IMR-90 (cell line): ENCODE measurements around the gene FBXO9. TPM values are rescaled to one million over a fixed set of nuclear protein-coding genes. Genes with fewer than 3 reads are reported as not detected.

ENCODE experiments used
- ATAC-seq: fragments of 200-7000 bp; cut with Tn5 transposase; 2 replicates; pipeline ENCODE4 v1.9.1; 2020; ENCODE audit warnings: low read depth, mild to moderate bottlenecking, moderate library complexity
- BruUV-seq: library from RNA; stranded (reverse); fragments of 400-500 nt; replicated peaks from 2 replicates; lab custom pipeline; 2021; lab: Mats Ljungman, UMichigan
- CTCF ChIA-PET: fragments of 300-600 bp; formaldehyde crosslinking; extraction: SDS; loops from one replicate; lab custom pipeline; 2021; ENCODE audit warnings: antibody characterized with exemption; lab: Yijun Ruan, JAX
- POLR2A ChIA-PET: fragments of 300-600 bp; sonication (Branson Sonifier 250); formaldehyde crosslinking; loops from one replicate; lab custom pipeline; 2022; ENCODE audit warnings: antibody characterized with exemption; ENCODE audit not compliant: unreplicated experiment; lab: Charles Lee
- DNase-seq: peaks from one replicate; pipeline ENCODE4 v3.0.0; 2013
- H2AFZ ChIP-seq: replicated peaks from 2 replicates; pipeline ENCODE3; 2013; ENCODE audit warnings: low read length, mild to moderate bottlenecking; ENCODE audit not compliant: poor library complexity
- H2AK5ac ChIP-seq: 2 replicates; pipeline ENCODE4 v1.6.1; 2013; ENCODE audit warnings: low read depth, low read length, inconsistent platforms
- H2AK9ac ChIP-seq: replicated peaks from 2 replicates; pipeline ENCODE3; 2013; ENCODE audit warnings: mild to moderate bottlenecking, low read depth, low read length, moderate library complexity; ENCODE audit not compliant: poor library complexity
- H2BK120ac ChIP-seq: 2 replicates; pipeline ENCODE4 v1.6.1; 2013; ENCODE audit warnings: low read depth, low read length, inconsistent platforms
- H2BK15ac ChIP-seq: 3 replicates; pipeline ENCODE4 v1.6.1; 2013; ENCODE audit warnings: low read depth, low read length, inconsistent platforms
- H2BK20ac ChIP-seq: 2 replicates; pipeline ENCODE4 v1.6.1; 2013; ENCODE audit warnings: low read depth, mild to moderate bottlenecking, inconsistent platforms, low read length, moderate library complexity
- H2BK5ac ChIP-seq: 2 replicates; pipeline ENCODE4 v1.6.1; 2013; ENCODE audit warnings: mild to moderate bottlenecking, low read depth, low read length, inconsistent platforms; ENCODE audit not compliant: poor library complexity, severe bottlenecking
- H3K14ac ChIP-seq: replicated peaks from 2 replicates; pipeline ENCODE4 v1.6.1; 2013; ENCODE audit warnings: low read depth, low read length, inconsistent platforms
- H3K18ac ChIP-seq: 2 replicates; pipeline ENCODE4 v1.6.1; 2013; ENCODE audit warnings: low read depth, low read length, control low read depth
- H3K23ac ChIP-seq: 2 replicates; pipeline ENCODE4 v1.6.1; 2013; ENCODE audit warnings: low read depth, low read length, inconsistent platforms
- H3K27ac ChIP-seq: 2 replicates; pipeline ENCODE4 v1.5.1; 2013; ENCODE audit warnings: mild to moderate bottlenecking, control low read depth, low read length; ENCODE audit not compliant: insufficient read depth
- H3K27me3 ChIP-seq: 2 replicates; pipeline ENCODE4 v1.6.1; 2013; ENCODE audit warnings: low read length; ENCODE audit not compliant: control insufficient read depth, insufficient read depth
- H3K36me3 ChIP-seq: 2 replicates; pipeline ENCODE4 v1.6.1; 2013; ENCODE audit warnings: low read length, mixed read lengths; ENCODE audit not compliant: control insufficient read depth, insufficient read depth
- H3K4ac ChIP-seq: 2 replicates; pipeline ENCODE4 v1.6.1; 2013; ENCODE audit warnings: low read depth, low read length, inconsistent platforms
- H3K4me1 ChIP-seq: 2 replicates; pipeline ENCODE4 v1.6.1; 2013; ENCODE audit warnings: low read length, mixed read lengths; ENCODE audit not compliant: control insufficient read depth, insufficient read depth
- H3K4me2 ChIP-seq: 2 replicates; pipeline ENCODE4 v1.6.1; 2013; ENCODE audit warnings: low read depth, mild to moderate bottlenecking, control low read depth, low read length, moderate library complexity
- H3K4me3 ChIP-seq: 2 replicates; pipeline ENCODE4 v1.5.1; 2013; ENCODE audit warnings: low read depth, mild to moderate bottlenecking, control low read depth, low read length, moderate library complexity; ENCODE audit not compliant: insufficient read depth
- H3K56ac ChIP-seq: 2 replicates; pipeline ENCODE4 v1.6.1; 2013; ENCODE audit warnings: low read length, inconsistent platforms; ENCODE audit not compliant: insufficient read depth; ENCODE audit errors: extremely low read depth
- H3K79me1 ChIP-seq, 2 experiments: 2 replicates each; pipeline ENCODE4 v1.6.1; 2013; ENCODE audit warnings: low read length in 2 of 2, inconsistent platforms in 1 of 2, low read depth in 1 of 2
- H3K9ac ChIP-seq: 2 replicates; pipeline ENCODE4 v1.6.1; 2013; ENCODE audit warnings: low read depth, low read length, control low read depth
- H3K9me1 ChIP-seq: 2 replicates; pipeline ENCODE4 v1.6.1; 2013; ENCODE audit warnings: low read length, inconsistent platforms; ENCODE audit not compliant: insufficient read depth
- H3K9me3 ChIP-seq: 2 replicates; pipeline ENCODE4 v1.6.1; 2013; ENCODE audit warnings: low read length; ENCODE audit not compliant: control insufficient read depth, insufficient read depth
- H4K20me1 ChIP-seq: 2 replicates; pipeline ENCODE4 v1.6.1; 2013; ENCODE audit warnings: low read length, inconsistent platforms; ENCODE audit not compliant: insufficient read depth
- H4K5ac ChIP-seq: 2 replicates; pipeline ENCODE4 v1.6.1; 2013; ENCODE audit warnings: mild to moderate bottlenecking, low read depth, low read length, control low read depth
- H4K8ac ChIP-seq, 2 experiments: 2 replicates each; pipeline ENCODE4 v1.6.1; 2013; ENCODE audit warnings: low read depth in 2 of 2, low read length in 2 of 2, control low read depth in 1 of 2, inconsistent platforms in 1 of 2
- H4K91ac ChIP-seq: 2 replicates; pipeline ENCODE4 v1.6.1; 2013; ENCODE audit warnings: low read depth, low read length, inconsistent platforms; ENCODE audit not compliant: insufficient read depth
- BHLHE40 ChIP-seq: fragments of 150-350 bp; IDR thresholded peaks from 2 replicates; pipeline ENCODE4 v1.6.1; 2016; ENCODE audit warnings: mild to moderate bottlenecking, low read depth, low read length
- CEBPB ChIP-seq: IDR thresholded peaks from 2 replicates; pipeline ENCODE4 v1.6.1; 2012; ENCODE audit warnings: low read depth, low read length, improper control_type of control experiment
- CHD1 ChIP-seq: IDR thresholded peaks from 2 replicates; pipeline ENCODE4 v1.6.1; 2012; ENCODE audit warnings: low read depth, low read length, improper control_type of control experiment
- FOS ChIP-seq: fragments of 150-350 bp; IDR thresholded peaks from 2 replicates; pipeline ENCODE4 v1.6.1; 2016; ENCODE audit warnings: low read depth, low read length
- MAZ ChIP-seq: IDR thresholded peaks from 2 replicates; pipeline ENCODE4 v1.6.1; 2012; ENCODE audit warnings: low read depth, mild to moderate bottlenecking, low read length, improper control_type of control experiment, moderate library complexity, borderline replicate concordance
- MXI1 ChIP-seq: IDR thresholded peaks from 2 replicates; pipeline ENCODE4 v1.6.1; 2012; ENCODE audit warnings: low read depth, mild to moderate bottlenecking, low read length, moderate library complexity, borderline replicate concordance
- NFE2L2 ChIP-seq: fragments of 150-350 bp; IDR thresholded peaks from 2 replicates; pipeline ENCODE4 v1.6.1; 2016; ENCODE audit warnings: low read depth, mild to moderate bottlenecking, low read length
- POLR2A ChIP-seq: IDR thresholded peaks from 2 replicates; pipeline ENCODE4 v1.6.1; 2012; ENCODE audit warnings: mild to moderate bottlenecking, low read depth, low read length
- RAD21 ChIP-seq: IDR thresholded peaks from 2 replicates; pipeline ENCODE4 v1.6.1; 2012; ENCODE audit warnings: low read length, improper control_type of control experiment
- RCOR1 ChIP-seq: IDR thresholded peaks from 2 replicates; pipeline ENCODE4 v1.6.1; 2012; ENCODE audit warnings: mild to moderate bottlenecking, low read length, improper control_type of control experiment; ENCODE audit not compliant: insufficient replicate concordance
- SMC3 ChIP-seq: fragments of 150-350 bp; IDR thresholded peaks from 2 replicates; pipeline ENCODE4 v1.6.1; 2016; ENCODE audit warnings: low read depth, mild to moderate bottlenecking, antibody characterized with exemption, low read length, moderate library complexity
- WGBS, 2 experiments: methylation state at CpG; one replicate each; pipeline versions ENCODE4 v1.1.5 to v1.1.7; 2013; ENCODE audit warnings: missing lambda C conversion rate in 2 of 2; ENCODE audit not compliant: insufficient read length in 1 of 2; ENCODE audit errors: extremely low coverage in 2 of 2; 5-methylcytosine and 5-hydroxymethylcytosine counted together
- dilution Hi-C: fragments of 300-500 bp; cut with HindIII; formaldehyde crosslinking; loops from one replicate; pipeline ENCODE4 v1.14.3; 2018; ENCODE audit warnings: low sequenced_read_pairs; ENCODE audit not compliant: unreplicated experiment
- in situ Hi-C: fragments of 300-500 bp; cut with MboI; formaldehyde crosslinking; loops from 3 replicates; pipeline ENCODE4 v1.14.3; 2019; ENCODE audit warnings: low sequenced_read_pairs, inconsistent platforms, mixed read lengths
- intact Hi-C: fragments of 100-400 bp; cut with micrococcal nuclease; formaldehyde crosslinking; loops from 2 replicates; pipeline ENCODE4 v1.10.0; 2022
- polyA plus RNA-seq, 3 experiments: library from polyadenylated mRNA; depleted of rRNA; stranded (reverse); fragments of >200 nt; gene quantifications; 2 replicates each; pipeline ENCODE4 v1.2.3, GENCODE V29; 2012; ENCODE audit warnings: low replicate concordance in 1 of 3
- total RNA-seq: library from RNA; depleted of rRNA; stranded (reverse); fragments of >200 nt; gene quantifications from 2 replicates; pipeline ENCODE4 v1.2.3, GENCODE V29; 2012
- TF ChIP-seq, protein P1 (sequence below): fragments of 150-350 bp; IDR thresholded peaks from 2 replicates; pipeline ENCODE4 v1.6.1; 2016; ENCODE audit warnings: low read depth, mild to moderate bottlenecking, low read length, moderate library complexity, borderline replicate concordance
- TF ChIP-seq, protein P2 (sequence below): fragments of 150-350 bp; IDR thresholded peaks from 2 replicates; pipeline ENCODE4 v1.6.1; 2017; ENCODE audit warnings: mild to moderate bottlenecking, antibody characterized with exemption, low read length, low read depth

Gene FBXO9
- total and polyA plus RNA-seq, 2 of the 4 experiments (the other 2 are of a cell fraction) = 49.6 to 65.9 TPM

DNA sequence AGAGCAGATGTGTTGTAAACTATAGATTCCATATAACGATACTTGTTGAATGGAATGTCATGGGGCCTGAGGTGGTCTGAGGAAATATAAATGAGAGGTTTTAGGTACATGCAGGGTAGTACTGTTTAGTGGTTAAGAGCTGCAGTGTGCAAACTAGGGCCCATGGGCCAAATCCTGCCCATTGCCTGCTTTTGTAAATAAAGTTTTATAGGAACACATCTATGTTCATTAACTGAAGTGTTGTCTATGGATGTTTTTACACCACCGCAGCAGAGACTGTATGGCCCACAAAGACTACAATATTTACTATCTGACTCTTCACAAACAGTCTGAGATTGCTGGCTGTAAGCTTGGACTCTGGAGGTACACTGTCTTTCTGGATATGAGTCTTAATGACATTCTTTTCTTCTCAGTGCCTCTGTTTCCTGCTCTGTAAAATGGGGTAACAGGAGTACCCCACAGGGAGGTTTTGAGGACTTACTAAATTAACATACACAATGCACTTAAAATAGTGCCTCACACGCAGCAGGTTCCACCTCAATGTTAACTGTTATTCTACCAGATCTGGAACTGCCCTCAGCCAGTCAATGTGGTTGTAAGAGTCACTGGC, 70.9 kb downstream of the FBXO9 start:
- dilution Hi-C loops = no loop called here
- no peak overlapping the region for H3K18ac ChIP-seq
- intact Hi-C loops = no loop called here

More for the DNA sequence above, 70.9 kb downstream of the FBXO9 start:
- CTCF ChIA-PET = no interaction called here
- Histone ChIP-seq H4K91ac (no peak overlapping the region), H3K56ac (no peak overlapping the region), H2BK15ac (no peak overlapping the region), H3K4me2 (no peak overlapping the region), H3K4ac (no peak overlapping the region), H3K27me3 (peaks cover 18% of the 10 kb centered on the region), H3K27ac (no peak overlapping the region), H3K79me1 (no peaks in the 10 kb centered on the region), H2AK9ac (no peak overlapping the region), H2BK20ac (no peak overlapping the region), H3K23ac (no peak overlapping the region), H3K9me1 (no peaks in the 10 kb centered on the region), H2BK120ac (no peak overlapping the region), H3K4me3 (no peak overlapping the region), H2BK5ac (no peak overlapping the region), H2AFZ (no peak overlapping the region), H3K36me3 (no peaks in the 10 kb centered on the region), H2AK5ac (no peak overlapping the region), H3K9me3 (no peaks in the 10 kb centered on the region), H4K20me1 (no peaks in the 10 kb centered on the region), H4K5ac (no peak overlapping the region), H3K4me1 (no peaks in the 10 kb centered on the region), H3K14ac (no peak overlapping the region), H4K8ac (no peak overlapping the region), H3K9ac (no peak overlapping the region)
- DNase-seq (no peak), ATAC-seq (no peak)
- TF ChIP-seq POLR2A = no peak
- TF ChIP-seq, protein P1, sequence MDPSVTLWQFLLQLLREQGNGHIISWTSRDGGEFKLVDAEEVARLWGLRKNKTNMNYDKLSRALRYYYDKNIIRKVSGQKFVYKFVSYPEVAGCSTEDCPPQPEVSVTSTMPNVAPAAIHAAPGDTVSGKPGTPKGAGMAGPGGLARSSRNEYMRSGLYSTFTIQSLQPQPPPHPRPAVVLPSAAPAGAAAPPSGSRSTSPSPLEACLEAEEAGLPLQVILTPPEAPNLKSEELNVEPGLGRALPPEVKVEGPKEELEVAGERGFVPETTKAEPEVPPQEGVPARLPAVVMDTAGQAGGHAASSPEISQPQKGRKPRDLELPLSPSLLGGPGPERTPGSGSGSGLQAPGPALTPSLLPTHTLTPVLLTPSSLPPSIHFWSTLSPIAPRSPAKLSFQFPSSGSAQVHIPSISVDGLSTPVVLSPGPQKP = no peak
- no peak for TF ChIP-seq FOS
- TF ChIP-seq MXI1 = no peak
- TF ChIP-seq BHLHE40 = no peak
- no peak for TF ChIP-seq SMC3
- TF ChIP-seq MAZ = no peak
- TF ChIP-seq RCOR1 = no peak
- TF ChIP-seq, protein P2, sequence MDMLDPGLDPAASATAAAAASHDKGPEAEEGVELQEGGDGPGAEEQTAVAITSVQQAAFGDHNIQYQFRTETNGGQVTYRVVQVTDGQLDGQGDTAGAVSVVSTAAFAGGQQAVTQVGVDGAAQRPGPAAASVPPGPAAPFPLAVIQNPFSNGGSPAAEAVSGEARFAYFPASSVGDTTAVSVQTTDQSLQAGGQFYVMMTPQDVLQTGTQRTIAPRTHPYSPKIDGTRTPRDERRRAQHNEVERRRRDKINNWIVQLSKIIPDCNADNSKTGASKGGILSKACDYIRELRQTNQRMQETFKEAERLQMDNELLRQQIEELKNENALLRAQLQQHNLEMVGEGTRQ = no peak
- no peak for TF ChIP-seq CHD1
- TF ChIP-seq NFE2L2 = no peak
- TF ChIP-seq RAD21 = no peak
- no peak for TF ChIP-seq CEBPB
- in situ Hi-C loops = no loop called here
- POLR2A ChIA-PET = no interaction called here
- WGBS, 2 experiments = 80% methylated on average over 1 of the region's 3 CpGs; no CpG with 5 or more reads in 1 of the 2 experiments
- BruUV-seq = no TSS peak
